Effector CD4-positive, alpha-beta T cell (primary cell): ENCODE measurements around the gene GPR152.
A peak's percentile ranks its signal among the peaks of the same experiment; 100 is the strongest.

ENCODE experiments used
- DNase-seq: peaks from one replicate; pipeline ENCODE4 v3.0.0-alpha.2; 2020

The GPR152 gene

DNA sequence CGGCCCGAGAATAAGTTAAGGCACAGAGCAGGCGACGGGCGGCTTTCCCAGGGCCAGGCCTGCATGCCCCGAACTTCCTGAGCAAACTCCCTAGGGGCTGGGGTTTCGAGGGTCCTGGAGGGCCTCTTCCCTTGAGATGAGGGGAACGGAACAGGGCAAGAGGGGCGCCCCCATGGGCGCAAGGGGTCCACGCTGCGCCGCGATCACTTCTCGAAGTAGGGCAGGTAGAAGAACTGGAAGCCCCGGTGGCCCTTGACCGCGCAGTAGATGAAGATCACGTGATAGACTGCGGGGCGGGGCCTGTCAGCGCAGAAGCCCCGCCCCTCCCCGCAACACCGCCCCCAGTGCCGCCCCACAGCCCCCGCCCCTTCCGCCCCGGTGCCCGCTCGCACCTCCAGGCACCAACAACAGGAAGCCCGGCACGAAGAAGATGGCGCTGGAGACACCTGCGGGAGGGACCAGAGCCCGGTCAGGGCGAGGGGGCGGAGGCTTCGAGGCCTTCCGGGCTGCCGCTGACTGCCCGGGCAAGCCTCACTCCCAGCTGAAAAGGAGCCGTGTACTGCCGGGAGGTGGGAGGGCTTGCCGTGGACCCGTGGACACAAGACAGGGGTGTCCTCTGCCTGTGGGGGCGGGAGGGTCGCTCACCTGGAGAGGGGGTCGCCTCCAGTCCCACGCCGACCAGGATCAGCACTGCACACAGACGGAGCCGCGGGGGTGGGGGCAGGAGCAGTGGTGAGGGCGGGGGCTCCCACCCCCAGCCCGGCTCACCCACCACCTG lies 12.1 kb upstream of the GPR152 start:
- DNase-seq, result peak; percentile 90

DNA sequence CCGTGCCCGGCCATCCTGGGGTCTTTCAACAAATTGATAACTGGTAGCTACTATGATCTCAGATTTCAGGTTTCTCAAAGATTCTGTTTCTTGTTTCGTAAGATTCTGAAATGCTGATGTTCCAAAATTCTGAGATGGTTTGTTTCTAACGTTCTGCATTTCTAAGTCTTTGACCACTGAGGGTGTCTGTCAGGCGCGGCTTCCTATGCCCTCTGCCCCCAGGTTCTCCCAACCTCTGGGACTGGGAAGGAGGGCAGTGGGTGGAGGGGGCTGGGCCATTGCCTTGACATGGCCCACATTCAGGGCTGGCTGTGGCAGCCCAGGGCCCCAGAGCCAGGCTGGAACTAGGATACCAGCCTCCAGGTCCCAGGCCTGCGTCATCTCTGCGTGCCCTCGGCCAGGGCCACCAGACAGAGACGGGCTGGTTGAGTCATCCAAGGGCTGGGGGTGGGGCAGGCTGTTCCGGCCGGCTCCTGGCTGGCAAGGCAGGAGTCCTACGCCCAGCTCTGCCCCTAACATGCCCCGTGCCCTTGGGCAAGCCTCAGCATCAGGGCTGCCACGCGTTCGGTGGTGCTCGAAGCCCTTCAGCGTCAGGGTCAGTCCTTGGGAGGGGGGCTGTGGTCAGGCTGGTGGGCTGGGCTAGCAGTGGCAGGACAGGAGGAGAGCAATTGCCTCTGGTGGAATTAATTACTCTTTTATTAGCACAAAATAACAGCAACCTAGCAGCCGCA lies 11.3 kb upstream of the GPR152 start:
- DNase-seq, result no peak

DNA sequence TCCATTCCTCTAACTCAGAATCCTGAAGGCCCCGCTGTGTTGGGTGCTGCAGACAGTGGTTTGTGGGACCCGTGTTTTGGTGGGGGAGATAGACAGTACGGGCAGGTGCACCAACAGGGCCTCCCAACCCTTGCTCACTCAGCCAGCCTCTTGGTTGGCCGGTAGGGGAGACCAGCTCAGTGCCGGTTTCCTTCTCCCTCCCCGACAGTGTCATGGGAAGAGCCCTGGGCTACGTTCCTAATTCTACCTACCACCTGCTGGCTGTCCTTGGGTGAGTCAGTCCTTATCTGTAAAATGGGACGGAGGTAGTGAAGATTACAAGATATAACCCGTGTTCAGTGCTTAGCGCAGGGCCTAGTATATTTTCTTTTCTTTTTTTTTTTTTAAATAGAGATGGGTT lies 10.7 kb upstream of the GPR152 start:
- DNase-seq, result no peak

DNA sequence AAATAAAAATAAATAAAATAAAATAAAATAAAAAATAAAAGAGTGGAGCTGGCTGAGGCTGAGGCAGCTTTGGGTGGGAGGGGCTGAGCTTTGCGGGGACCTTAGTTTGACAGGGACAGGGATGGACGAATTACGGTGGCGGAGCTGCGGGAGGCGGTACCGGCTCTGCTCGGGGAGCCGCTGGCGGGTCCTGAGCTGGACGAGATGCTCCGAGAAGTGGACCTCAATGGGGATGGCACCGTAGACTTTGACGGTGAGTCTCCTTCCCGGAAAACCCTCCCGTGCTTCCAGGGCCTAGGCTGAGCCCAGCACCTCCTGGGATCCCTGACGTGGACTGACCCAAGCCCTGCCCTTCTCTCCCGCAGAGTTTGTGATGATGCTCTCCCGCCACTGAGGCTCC lies 5.7 kb upstream of the GPR152 start:
- DNase-seq, result no peak

DNA sequence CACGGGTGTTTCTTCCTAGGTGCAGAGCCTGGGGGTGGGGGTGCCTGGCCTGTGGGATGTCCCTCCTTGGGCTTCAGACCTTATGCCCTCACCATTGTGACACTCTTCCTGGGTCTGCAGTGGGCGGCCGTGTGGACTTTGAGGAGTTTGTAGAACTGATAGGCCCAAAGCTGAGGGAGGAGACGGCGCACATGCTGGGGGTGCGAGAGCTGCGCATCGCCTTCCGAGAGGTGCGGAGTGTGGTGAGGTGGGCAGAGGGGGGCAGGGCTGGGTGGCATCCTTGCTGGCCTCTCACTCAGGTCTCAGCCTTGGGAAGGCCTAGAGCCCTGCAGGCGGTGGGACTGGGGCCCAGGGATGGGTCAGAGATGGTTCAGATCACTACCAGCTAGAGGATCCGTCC lies 4.9 kb upstream of the GPR152 start:
- no peak for DNase-seq

DNA sequence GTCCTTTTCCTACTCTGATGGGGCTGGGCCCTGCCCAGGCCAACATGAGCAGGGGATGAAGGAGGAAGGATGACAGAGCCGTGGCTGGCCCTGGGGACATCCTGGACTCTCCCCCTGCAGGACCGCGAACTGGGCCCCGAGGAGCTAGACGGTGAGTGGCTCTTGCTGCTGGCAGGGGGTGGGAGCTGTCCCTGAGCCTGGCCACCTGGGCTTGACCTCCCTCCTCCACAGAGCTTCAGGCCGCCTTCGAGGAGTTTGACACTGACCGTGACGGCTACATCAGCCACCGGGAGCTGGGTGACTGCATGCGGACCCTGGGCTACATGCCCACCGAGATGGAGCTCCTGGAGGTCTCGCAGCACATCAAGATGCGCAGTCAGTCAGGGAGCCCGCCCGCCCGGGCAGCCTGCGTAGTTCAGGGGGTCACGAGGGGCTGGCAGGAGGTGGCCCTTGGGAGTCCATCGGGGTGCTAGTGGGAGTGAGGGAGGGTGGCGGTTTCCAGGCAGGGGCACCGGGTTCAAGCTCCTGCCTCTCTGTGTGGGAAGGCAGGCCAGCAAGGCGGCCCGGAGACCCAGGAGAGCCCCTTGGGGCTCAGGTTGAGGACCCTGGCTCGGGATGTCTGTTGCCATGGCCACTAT lies 3.7 kb upstream of the GPR152 start:
- no peak for DNase-seq

DNA sequence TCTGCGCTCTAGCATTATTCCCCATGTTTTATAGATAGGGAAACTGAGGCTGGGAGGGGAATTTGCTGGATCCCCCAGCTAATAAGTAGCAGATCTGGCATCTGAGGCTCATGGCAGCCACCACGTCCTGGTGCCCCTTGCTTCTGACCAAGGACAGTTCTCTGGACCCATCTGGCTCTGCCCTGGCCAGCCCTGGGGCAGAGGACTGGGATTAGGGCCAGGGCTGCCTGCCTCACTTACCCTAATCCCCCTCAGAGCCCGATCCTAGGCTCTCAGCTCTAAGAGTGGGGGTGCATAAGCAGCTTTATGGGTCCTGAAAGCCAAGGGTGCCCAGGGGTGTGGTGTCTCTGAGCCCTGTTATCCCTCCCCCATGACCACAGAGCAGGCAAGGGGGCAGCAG lies 2.5 kb upstream of the GPR152 start, which contains the start of gene CABP4:
Gene CABP4, plus strand, starts transcription at position 301 of the 400 bp plus-strand sequence. Its CDS starts 70 bp downstream, at position 371.
- DNase-seq, result no peak

DNA sequence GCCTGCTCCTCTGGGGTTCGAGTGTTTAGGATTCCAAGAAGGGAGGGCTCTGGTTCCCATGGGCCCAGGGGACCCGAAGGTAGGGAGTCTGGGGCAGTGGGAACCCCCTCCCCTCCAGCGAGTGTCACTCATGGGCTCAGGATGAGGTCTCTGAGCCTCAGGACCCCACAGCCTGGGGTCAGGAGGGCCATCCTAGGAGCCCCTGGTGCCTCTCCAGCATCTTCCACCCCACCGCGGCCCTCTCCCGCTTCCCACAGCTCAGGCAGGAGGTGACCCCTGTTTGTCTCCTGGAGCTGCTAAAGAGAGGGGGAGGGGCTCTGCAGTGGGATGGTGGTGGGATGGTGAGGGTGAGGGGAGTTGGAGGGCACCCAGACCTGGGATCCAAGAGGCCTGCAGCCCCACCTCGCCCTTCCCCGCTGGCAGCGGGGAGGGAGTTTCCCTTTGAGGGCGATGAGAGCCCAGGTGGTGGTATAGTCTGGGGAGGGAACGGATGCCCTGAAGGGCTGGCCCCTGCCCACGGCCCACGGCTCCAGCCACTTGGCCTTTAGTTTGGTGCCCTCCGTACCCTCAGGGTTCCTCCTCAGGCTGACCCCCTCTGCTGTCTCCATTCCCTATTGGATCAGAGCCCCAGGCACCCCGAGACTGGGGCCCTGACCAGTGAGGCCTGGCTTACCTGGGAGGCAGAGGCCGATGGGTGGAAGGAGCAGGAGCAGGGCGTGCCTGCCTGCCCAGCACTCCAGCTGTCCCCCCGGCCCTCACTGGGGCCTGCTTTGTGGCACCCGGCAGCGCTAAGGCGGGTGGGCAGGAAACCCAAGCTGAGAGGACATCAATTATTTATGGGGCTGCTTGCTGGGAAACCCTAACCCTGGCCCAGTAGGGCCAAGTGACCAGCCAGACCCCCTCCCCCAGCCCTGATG lies 1.5 kb upstream of the GPR152 start:
- DNase-seq, result no peak

DNA sequence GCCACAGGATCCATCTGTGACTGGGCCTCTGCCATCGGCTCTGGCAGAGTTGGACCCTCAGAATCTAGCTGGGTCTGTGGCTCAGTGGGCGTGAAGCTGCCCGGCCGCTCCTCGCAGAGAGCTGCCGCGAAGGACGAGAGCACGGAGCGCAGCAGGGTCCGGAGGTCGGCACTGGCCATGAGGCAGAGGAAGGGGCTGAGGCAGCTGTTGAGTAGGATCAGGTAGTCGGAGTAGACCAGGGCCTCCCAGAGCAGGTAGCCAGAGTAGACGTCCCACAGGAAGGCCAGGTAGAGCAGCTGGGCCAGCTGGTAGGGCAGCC lies 912 bp downstream of the GPR152 start:
- DNase-seq, result no peak

DNA sequence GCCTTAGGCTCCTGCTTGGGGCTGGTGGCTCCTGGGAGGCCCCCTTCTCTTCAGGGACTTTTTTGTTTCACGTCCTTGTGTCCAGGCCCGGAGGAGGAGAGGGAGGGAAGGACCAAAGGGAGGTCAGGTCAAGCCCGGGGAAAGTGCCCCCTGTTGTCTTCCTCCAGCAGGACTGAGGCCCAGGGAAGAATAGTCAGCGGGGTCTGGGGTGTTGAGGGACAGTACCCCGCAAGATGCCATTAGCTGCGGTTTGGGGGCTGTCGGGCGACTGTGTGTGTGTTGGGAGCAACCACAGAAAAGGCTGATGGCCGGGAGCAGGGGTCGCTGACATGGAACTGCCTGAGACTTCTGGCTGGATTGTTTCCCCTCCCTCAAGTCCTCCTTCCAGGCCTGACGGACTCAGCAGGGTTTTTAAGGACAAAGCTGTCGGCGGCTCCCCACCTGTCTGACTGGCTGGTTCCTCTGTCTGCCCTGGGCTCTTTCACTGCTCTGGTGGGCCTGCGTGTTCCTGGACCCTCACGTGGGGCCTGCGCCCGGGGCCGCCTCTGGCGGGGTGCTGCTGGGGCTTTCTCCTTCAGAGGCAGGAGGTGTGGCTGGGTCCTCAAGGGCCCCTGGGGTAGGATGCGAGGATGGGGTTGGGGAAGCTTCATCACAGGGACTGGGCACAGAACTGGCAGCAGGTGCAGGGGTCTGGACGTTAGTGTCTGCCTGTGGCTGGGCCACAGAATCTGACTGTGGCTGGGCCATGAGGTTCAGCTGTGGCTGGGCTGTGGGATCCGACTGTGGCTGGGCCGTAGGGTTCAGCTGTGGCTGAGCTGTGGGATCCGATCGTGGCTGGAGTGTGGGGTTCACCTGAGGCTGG lies 1.5 kb downstream of the GPR152 start:
- no peak for DNase-seq

DNA sequence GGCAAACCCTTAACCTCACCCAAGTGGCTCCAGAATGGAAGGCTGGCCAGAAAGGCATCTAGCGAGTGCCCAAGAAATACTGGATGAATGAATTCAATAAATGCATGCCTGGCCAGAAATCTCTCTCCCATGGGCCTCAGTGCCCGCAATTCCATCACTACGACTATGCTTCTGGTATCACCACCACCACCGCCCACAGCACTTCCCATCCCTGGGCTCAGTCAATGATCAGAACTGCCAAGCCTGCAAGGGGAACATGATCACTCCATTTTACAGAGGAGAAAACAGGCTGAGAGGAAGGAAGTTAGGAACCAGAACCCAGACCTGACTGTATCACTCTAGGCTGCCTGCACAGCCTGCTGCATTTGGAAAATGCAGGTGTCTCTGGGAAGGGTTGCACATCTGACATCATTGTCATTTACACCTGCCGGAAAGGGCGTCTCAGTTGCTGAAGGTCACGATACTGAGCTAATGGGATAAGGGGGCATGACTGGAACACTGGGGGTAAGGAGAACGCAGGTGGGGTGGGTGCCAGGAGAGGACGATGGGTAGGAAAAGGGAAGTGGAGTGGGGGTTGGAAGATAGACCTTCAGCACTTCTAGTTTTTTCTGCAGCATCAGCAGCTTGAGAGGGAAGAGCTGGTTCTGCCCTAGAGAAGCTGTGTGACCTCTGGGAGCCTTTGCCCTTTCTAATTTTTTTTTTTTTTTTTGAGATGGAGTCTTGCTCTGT lies 3.2 kb downstream of the GPR152 start:
- DNase-seq, result no peak

DNA sequence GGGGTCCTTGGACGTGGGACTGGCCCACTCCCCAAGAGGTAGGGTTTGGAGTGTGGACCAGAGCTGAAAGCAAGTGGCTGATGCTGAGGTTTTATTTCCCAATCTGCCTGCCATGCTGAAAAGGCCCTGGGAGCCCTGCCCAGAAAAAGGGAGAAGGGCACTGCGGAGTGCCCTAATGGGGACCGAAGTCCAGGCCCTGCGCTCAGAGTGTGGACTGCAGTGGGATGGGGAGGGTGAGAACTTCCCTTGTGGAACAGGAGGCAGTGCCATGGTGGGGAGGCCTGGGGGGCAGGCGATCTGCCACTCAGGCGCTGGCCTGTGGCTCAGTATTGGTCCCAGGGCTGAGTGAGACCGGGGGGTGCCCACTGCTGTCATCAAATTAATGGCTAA lies 4.3 kb downstream of the GPR152 start:
- DNase-seq, result no peak

DNA sequence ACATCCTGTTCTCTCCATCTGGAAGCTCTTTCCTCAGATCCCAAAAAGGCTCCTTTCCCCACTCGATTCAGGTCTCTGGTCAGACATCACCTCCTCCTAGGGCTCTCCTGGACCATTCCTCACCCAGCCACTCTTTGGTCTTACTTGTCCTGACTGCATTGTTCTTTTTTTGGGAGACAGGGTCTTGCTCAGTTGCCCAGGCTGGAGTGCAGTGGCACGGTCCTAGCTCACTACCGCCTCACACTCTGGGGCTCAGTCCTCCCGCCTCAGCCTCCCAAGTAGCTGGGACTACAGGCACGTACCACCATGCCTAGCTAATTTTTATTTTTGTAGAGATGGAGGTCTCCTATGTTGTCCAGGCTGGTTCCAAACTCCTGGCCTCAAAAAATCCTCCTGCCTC lies 7.0 kb downstream of the GPR152 start:
- DNase-seq, result no peak

DNA sequence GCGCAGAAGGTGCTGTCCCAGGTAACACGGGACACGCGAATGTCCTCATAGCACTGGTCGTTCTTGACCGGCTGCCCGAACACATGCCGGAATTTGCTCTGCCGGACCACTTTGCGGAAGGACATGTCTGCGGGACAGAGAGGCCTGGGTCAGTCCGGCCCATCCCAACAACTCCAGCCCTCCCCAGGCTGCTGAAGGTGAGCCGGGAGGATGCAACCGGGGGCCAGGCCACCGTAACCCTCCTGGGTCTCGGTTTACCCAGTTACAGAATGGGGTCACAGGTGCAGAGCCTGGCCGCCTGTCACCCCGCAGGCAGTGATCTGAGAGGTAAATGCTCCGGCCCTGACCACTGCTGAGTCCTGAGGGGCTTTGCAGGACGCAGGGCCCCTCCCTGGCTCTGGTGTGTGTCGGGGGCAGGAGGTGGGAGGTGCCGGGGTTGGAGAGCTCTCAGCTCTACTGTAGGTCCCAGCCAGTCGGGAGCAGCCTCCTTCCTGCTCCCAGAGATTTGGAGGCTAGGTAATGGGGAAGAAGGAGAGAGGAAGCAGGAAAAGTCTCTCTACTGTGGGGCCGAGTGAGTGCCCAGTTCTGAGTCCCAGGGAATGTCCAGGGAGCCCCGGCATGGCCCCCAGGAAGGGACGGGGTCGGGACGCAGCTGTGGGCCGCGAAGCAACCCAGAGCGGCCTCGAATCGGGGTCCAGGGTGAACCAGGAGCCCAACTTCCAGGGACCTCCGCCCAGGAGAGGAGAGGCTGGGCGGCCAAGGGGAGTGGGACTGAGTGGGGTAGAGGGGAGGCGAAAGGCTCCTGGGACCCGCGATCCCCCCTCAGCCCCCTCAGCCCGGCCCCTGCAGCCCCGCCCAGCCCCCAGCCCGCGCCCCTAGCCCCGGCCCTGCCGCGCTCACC lies 9.8 kb downstream of the GPR152 start:
- DNase-seq, result no peak

DNA sequence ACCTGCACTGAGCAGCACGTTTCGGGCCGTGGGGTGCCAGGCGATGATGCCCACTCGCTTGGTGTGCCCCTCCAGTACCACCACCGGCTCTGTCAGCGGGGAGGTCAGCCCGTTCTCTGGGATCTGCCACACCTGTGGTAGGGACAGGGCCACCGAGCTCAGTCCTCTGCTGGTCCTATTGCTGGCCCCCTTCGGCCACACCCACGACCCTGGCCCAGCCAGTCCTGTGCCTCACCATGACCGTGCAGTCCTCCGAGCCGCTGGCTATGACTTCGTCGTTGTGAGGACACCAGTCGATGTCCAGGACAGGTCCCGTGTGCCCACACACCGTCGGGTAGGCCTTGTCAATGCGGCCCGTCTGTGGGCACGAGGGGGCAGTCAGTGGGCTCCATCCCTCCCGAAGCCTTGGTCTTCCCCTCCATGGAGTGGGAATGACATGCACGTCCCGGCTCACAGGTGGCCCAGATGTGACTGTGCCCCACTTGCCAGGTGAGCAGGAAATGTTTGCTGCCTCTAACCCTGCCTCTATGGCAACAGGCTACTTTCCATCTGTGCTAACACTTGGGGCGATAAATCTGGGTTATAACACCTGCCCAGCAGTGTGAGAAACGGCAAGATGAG lies 10.7 kb downstream of the GPR152 start:
- no peak for DNase-seq

DNA sequence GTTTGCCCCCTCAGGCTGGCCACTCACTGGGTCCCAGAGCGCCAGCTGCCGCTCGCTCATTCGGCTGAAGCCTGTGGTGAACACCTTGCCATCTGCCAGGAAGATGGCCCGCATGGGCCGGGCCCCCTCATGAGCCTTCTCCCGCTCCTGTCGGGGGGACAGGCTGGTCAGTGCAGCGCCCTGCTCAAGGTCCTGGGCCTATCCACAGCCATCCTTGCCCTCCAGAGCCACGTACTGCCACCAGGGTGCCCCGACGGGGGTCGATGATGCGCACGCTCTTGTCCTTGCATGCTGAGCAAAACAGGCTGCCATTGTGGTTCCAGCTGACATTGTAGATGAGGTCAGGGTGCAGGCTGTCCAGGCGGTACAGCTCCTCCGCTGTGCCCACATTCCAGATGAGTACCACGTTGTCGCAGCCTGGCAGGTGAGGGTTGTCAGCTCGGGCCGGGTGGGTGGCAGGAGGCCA lies 11.4 kb downstream of the GPR152 start:
- DNase-seq, result no peak

DNA sequence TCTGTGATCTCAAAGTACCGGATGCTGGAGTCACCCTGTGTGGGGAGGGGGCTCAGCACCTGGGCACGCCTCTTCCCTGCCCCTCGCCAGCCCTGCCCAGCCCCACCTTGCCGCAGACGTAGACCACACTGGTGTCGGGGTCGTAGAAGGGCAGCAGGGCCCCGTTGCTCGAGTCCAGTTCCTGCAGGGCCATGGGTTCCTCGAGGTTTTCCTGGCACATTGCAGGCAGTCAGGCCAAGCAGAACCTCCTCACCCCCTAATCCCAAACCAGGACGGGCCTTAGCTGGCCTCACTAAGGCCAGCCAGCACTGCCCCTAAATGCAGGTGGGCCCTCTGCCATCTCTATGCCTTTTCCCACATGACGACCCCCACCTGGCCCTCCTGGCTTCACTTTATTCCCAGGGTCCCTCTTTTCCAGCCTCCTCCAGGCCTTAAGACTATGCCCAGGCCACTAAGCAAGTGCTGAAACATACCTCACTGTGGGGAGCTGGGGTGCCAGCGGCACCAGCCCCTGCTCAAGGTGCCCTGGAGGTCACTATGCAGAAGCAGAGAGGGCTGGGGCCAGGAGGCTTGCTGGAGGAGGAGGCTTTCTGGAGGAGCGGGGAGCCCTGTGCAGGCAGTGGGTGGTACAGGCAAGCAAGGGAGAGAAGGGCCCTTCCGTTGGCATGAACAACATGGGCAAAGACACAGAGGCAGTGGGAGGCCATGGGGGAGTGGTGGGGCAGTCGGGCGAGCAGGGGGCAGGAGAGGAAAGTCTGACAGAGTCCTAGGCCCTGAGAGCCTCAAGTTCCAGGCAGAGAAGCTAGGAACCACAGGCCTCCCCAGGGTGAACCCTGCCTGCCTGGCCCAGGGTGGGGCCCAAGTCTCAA lies 12.1 kb downstream of the GPR152 start:
- DNase-seq, result no peak
